Measurements from ENCODE around the gene DDX23. TPM values are rescaled to one million over a fixed set of nuclear protein-coding genes. Genes with fewer than 3 reads are reported as not detected.

DDX23 gene
- polyA plus RNA-seq, 2 of the 4 experiments (the other 2 are of a cell fraction), result 116 to 132 TPM

GRCh38 chr12:48815126-48816110 lies 36.5 kb downstream of the DDX23 start:
- DNase-seq (ENCODE audit: low read depth in 1 of 2, low spot score in 1 of 2), result peak; percentile 69 to 84
- CTCF ChIA-PET, result interaction anchor here (0.6 to 12.6 kb wide), 54 partner anchors 15 to 304 kb away, joined by 3 to 230 read pairs (median 5); partner anchors contain the start of genes ADCY6, DDX23, FKBP11 and KANSL2
- TF ChIP-seq HOXB5 (CRISPR knock-in tag; IDR thresholded peaks at IDR 0.05) (no peak), ZNF302 (CRISPR knock-in tag; IDR thresholded peaks at IDR 0.05) (no peak), PBX3 (IDR thresholded peaks at IDR 0.05) (no peak), POLR2A (IDR thresholded peaks at IDR 0.05; ENCODE audit: low read length) (peak; percentile 62), MAFK (IDR thresholded peaks at IDR 0.05; ENCODE audit: partially characterized antibody) (no peak), PHF8 (IDR thresholded peaks at IDR 0.05; ENCODE audit: borderline replicate concordance, low read depth) (no peak), RFX5 (IDR thresholded peaks at IDR 0.05) (no peak), JUNB (IDR thresholded peaks at IDR 0.05) (no peak), HDAC2 (IDR thresholded peaks at IDR 0.05) (no peak), RCOR1 (IDR thresholded peaks at IDR 0.05; ENCODE audit: low read depth, low read length) (no peak), CTCF (IDR thresholded peaks at IDR 0.05) (no peak), EP300 (IDR thresholded peaks at IDR 0.05) (no peak), JUN (IDR thresholded peaks at IDR 0.05) (no peak), TP53 (CRISPR knock-in tag; IDR thresholded peaks at IDR 0.05) (no peak), MAZ (IDR thresholded peaks at IDR 0.05; ENCODE audit: borderline replicate concordance, low read depth, low read length) (0 out of 2 replicates have a peak, but pooled peaks have one; percentile 54), NR3C1 (IDR thresholded peaks at IDR 0.05) (no peak), CEBPB (IDR thresholded peaks at IDR 0.05) (no peak), KDM5A (IDR thresholded peaks at IDR 0.05) (no peak), ZSCAN20 (CRISPR knock-in tag; IDR thresholded peaks at IDR 0.05) (no peak), HOXA7 (CRISPR knock-in tag; IDR thresholded peaks at IDR 0.05) (no peak)
- TF ChIP-seq, protein P1, sequence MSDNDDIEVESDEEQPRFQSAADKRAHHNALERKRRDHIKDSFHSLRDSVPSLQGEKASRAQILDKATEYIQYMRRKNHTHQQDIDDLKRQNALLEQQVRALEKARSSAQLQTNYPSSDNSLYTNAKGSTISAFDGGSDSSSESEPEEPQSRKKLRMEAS (IDR thresholded peaks at IDR 0.05), result peak; percentile 86
- TF ChIP-seq, protein P2, sequence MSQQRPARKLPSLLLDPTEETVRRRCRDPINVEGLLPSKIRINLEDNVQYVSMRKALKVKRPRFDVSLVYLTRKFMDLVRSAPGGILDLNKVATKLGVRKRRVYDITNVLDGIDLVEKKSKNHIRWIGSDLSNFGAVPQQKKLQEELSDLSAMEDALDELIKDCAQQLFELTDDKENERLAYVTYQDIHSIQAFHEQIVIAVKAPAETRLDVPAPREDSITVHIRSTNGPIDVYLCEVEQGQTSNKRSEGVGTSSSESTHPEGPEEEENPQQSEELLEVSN (IDR thresholded peaks at IDR 0.05; ENCODE audit: borderline replicate concordance, low read depth), result peak; percentile 91
- TF ChIP-seq, protein P3, sequence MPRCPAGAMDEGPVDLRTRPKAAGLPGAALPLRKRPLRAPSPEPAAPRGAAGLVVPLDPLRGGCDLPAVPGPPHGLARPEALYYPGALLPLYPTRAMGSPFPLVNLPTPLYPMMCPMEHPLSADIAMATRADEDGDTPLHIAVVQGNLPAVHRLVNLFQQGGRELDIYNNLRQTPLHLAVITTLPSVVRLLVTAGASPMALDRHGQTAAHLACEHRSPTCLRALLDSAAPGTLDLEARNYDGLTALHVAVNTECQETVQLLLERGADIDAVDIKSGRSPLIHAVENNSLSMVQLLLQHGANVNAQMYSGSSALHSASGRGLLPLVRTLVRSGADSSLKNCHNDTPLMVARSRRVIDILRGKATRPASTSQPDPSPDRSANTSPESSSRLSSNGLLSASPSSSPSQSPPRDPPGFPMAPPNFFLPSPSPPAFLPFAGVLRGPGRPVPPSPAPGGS (IDR thresholded peaks at IDR 0.05), result 0 out of 3 replicates have a peak, but pooled peaks have one; percentile 23
- no peaks in the 10 kb centered on the region for H3K9me3 ChIP-seq
- H3K27ac ChIP-seq, result peak overlapping the region; percentile 93 to 95
- H3K4me2 ChIP-seq, result peak overlapping the region; percentile 91
- no peak for FAIRE-seq
- peak overlapping the region; percentile 81 for H3K4me3 ChIP-seq
- ATAC-seq, result peak; percentile 75 to 78
- H3K4me1 ChIP-seq, result peaks cover 43% of the 10 kb centered on the region
- POLR2A ChIA-PET, result no interaction called here
- WGBS (ENCODE audit: missing lambda C conversion rate), result 2% methylated on average over 54 of the region's 54 CpGs
